ENCODE measurements around the gene GRAMD2A.

DNA sequence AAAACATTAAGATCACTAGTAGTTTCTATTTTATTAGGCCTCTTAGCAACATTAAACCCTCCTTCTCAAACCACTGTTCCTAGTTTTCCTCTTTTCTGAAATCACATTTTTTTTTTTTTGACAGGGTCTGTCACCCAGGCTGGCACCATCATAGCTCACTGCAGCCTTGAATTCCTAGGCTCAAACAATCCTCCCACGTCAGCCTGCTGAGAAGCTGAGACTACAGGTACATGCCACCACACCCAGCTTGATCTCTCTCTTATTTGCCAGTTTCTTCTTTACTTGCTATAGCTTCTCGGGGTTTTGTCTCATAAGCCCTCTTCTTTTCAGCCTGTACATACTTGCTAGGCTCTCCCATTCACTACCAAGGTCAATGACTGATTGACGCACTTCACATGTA lies 51.4 kb downstream of the GRAMD2A start:
- TF ChIP-seq, protein P1, sequence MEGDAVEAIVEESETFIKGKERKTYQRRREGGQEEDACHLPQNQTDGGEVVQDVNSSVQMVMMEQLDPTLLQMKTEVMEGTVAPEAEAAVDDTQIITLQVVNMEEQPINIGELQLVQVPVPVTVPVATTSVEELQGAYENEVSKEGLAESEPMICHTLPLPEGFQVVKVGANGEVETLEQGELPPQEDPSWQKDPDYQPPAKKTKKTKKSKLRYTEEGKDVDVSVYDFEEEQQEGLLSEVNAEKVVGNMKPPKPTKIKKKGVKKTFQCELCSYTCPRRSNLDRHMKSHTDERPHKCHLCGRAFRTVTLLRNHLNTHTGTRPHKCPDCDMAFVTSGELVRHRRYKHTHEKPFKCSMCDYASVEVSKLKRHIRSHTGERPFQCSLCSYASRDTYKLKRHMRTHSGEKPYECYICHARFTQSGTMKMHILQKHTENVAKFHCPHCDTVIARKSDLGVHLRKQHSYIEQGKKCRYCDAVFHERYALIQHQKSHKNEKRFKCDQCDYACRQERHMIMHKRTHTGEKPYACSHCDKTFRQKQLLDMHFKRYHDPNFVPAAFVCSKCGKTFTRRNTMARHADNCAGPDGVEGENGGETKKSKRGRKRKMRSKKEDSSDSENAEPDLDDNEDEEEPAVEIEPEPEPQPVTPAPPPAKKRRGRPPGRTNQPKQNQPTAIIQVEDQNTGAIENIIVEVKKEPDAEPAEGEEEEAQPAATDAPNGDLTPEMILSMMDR (IDR thresholded peaks at IDR 0.05) = no peak
- no peak for TF ChIP-seq POLR2A (IDR thresholded peaks at IDR 0.05)
- no peak for TF ChIP-seq POLR2AphosphoS5 (IDR thresholded peaks at IDR 0.05)

Data from upper lobe of left lung (tissue), 4 donors.